IMR-90 (cell line): ENCODE data around the gene SLC19A2. TPM values are rescaled to one million over a fixed set of nuclear protein-coding genes. Genes with fewer than 3 reads are reported as not detected.

ENCODE experiments used
- ATAC-seq: fragments of 200-7000 bp; cut with Tn5 transposase; 2 replicates; pipeline ENCODE4 v1.9.1; 2020; ENCODE audit warnings: low read depth, mild to moderate bottlenecking, moderate library complexity
- BruUV-seq: library from RNA; stranded (reverse); fragments of 400-500 nt; replicated peaks from 2 replicates; lab custom pipeline; 2021; lab: Mats Ljungman, UMichigan
- CTCF ChIA-PET: fragments of 300-600 bp; formaldehyde crosslinking; extraction: SDS; loops from one replicate; lab custom pipeline; 2021; ENCODE audit warnings: antibody characterized with exemption; lab: Yijun Ruan, JAX
- POLR2A ChIA-PET: fragments of 300-600 bp; sonication (Branson Sonifier 250); formaldehyde crosslinking; loops from one replicate; lab custom pipeline; 2022; ENCODE audit warnings: antibody characterized with exemption; ENCODE audit not compliant: unreplicated experiment; lab: Charles Lee
- DNase-seq: peaks from one replicate; pipeline ENCODE4 v3.0.0; 2013
- H2AFZ ChIP-seq: replicated peaks from 2 replicates; pipeline ENCODE3; 2013; ENCODE audit warnings: low read length, mild to moderate bottlenecking; ENCODE audit not compliant: poor library complexity
- H2AK5ac ChIP-seq: 2 replicates; pipeline ENCODE4 v1.6.1; 2013; ENCODE audit warnings: low read depth, low read length, inconsistent platforms
- H2AK9ac ChIP-seq: replicated peaks from 2 replicates; pipeline ENCODE3; 2013; ENCODE audit warnings: mild to moderate bottlenecking, low read depth, low read length, moderate library complexity; ENCODE audit not compliant: poor library complexity
- H2BK120ac ChIP-seq: 2 replicates; pipeline ENCODE4 v1.6.1; 2013; ENCODE audit warnings: low read depth, low read length, inconsistent platforms
- H2BK15ac ChIP-seq: 3 replicates; pipeline ENCODE4 v1.6.1; 2013; ENCODE audit warnings: low read depth, low read length, inconsistent platforms
- H2BK20ac ChIP-seq: 2 replicates; pipeline ENCODE4 v1.6.1; 2013; ENCODE audit warnings: low read depth, mild to moderate bottlenecking, inconsistent platforms, low read length, moderate library complexity
- H2BK5ac ChIP-seq: 2 replicates; pipeline ENCODE4 v1.6.1; 2013; ENCODE audit warnings: mild to moderate bottlenecking, low read depth, low read length, inconsistent platforms; ENCODE audit not compliant: poor library complexity, severe bottlenecking
- H3K14ac ChIP-seq: replicated peaks from 2 replicates; pipeline ENCODE4 v1.6.1; 2013; ENCODE audit warnings: low read depth, low read length, inconsistent platforms
- H3K18ac ChIP-seq: 2 replicates; pipeline ENCODE4 v1.6.1; 2013; ENCODE audit warnings: low read depth, low read length, control low read depth
- H3K23ac ChIP-seq: 2 replicates; pipeline ENCODE4 v1.6.1; 2013; ENCODE audit warnings: low read depth, low read length, inconsistent platforms
- H3K27ac ChIP-seq: 2 replicates; pipeline ENCODE4 v1.5.1; 2013; ENCODE audit warnings: mild to moderate bottlenecking, control low read depth, low read length; ENCODE audit not compliant: insufficient read depth
- H3K27me3 ChIP-seq: 2 replicates; pipeline ENCODE4 v1.6.1; 2013; ENCODE audit warnings: low read length; ENCODE audit not compliant: control insufficient read depth, insufficient read depth
- H3K36me3 ChIP-seq: 2 replicates; pipeline ENCODE4 v1.6.1; 2013; ENCODE audit warnings: low read length, mixed read lengths; ENCODE audit not compliant: control insufficient read depth, insufficient read depth
- H3K4ac ChIP-seq: 2 replicates; pipeline ENCODE4 v1.6.1; 2013; ENCODE audit warnings: low read depth, low read length, inconsistent platforms
- H3K4me1 ChIP-seq: 2 replicates; pipeline ENCODE4 v1.6.1; 2013; ENCODE audit warnings: low read length, mixed read lengths; ENCODE audit not compliant: control insufficient read depth, insufficient read depth
- H3K4me2 ChIP-seq: 2 replicates; pipeline ENCODE4 v1.6.1; 2013; ENCODE audit warnings: low read depth, mild to moderate bottlenecking, control low read depth, low read length, moderate library complexity
- H3K4me3 ChIP-seq: 2 replicates; pipeline ENCODE4 v1.5.1; 2013; ENCODE audit warnings: low read depth, mild to moderate bottlenecking, control low read depth, low read length, moderate library complexity; ENCODE audit not compliant: insufficient read depth
- H3K56ac ChIP-seq: 2 replicates; pipeline ENCODE4 v1.6.1; 2013; ENCODE audit warnings: low read length, inconsistent platforms; ENCODE audit not compliant: insufficient read depth; ENCODE audit errors: extremely low read depth
- H3K79me1 ChIP-seq, 2 experiments: 2 replicates each; pipeline ENCODE4 v1.6.1; 2013; ENCODE audit warnings: low read length in 2 of 2, inconsistent platforms in 1 of 2, low read depth in 1 of 2
- H3K9ac ChIP-seq: 2 replicates; pipeline ENCODE4 v1.6.1; 2013; ENCODE audit warnings: low read depth, low read length, control low read depth
- H3K9me1 ChIP-seq: 2 replicates; pipeline ENCODE4 v1.6.1; 2013; ENCODE audit warnings: low read length, inconsistent platforms; ENCODE audit not compliant: insufficient read depth
- H3K9me3 ChIP-seq: 2 replicates; pipeline ENCODE4 v1.6.1; 2013; ENCODE audit warnings: low read length; ENCODE audit not compliant: control insufficient read depth, insufficient read depth
- H4K20me1 ChIP-seq: 2 replicates; pipeline ENCODE4 v1.6.1; 2013; ENCODE audit warnings: low read length, inconsistent platforms; ENCODE audit not compliant: insufficient read depth
- H4K5ac ChIP-seq: 2 replicates; pipeline ENCODE4 v1.6.1; 2013; ENCODE audit warnings: mild to moderate bottlenecking, low read depth, low read length, control low read depth
- H4K8ac ChIP-seq, 2 experiments: 2 replicates each; pipeline ENCODE4 v1.6.1; 2013; ENCODE audit warnings: low read depth in 2 of 2, low read length in 2 of 2, control low read depth in 1 of 2, inconsistent platforms in 1 of 2
- H4K91ac ChIP-seq: 2 replicates; pipeline ENCODE4 v1.6.1; 2013; ENCODE audit warnings: low read depth, low read length, inconsistent platforms; ENCODE audit not compliant: insufficient read depth
- BHLHE40 ChIP-seq: fragments of 150-350 bp; IDR thresholded peaks from 2 replicates; pipeline ENCODE4 v1.6.1; 2016; ENCODE audit warnings: mild to moderate bottlenecking, low read depth, low read length
- CHD1 ChIP-seq: IDR thresholded peaks from 2 replicates; pipeline ENCODE4 v1.6.1; 2012; ENCODE audit warnings: low read depth, low read length, improper control_type of control experiment
- CTCF ChIP-seq: conservative IDR thresholded peaks from 2 replicates; pipeline ENCODE4 v1.5.1; 2012; ENCODE audit warnings: mild to moderate bottlenecking, low read depth, low read length, improper control_type of control experiment
- ELK1 ChIP-seq: fragments of 150-350 bp; IDR thresholded peaks from 2 replicates; pipeline ENCODE4 v1.6.1; 2016; ENCODE audit warnings: low read depth, mild to moderate bottlenecking, low read length, moderate library complexity, borderline replicate concordance
- FOS ChIP-seq: fragments of 150-350 bp; IDR thresholded peaks from 2 replicates; pipeline ENCODE4 v1.6.1; 2016; ENCODE audit warnings: low read depth, low read length
- MAFK ChIP-seq: IDR thresholded peaks from 2 replicates; pipeline ENCODE4 v1.6.1; 2012; ENCODE audit warnings: low read depth, low read length, improper control_type of control experiment
- MAZ ChIP-seq: IDR thresholded peaks from 2 replicates; pipeline ENCODE4 v1.6.1; 2012; ENCODE audit warnings: low read depth, mild to moderate bottlenecking, low read length, improper control_type of control experiment, moderate library complexity, borderline replicate concordance
- POLR2A ChIP-seq: IDR thresholded peaks from 2 replicates; pipeline ENCODE4 v1.6.1; 2012; ENCODE audit warnings: mild to moderate bottlenecking, low read depth, low read length
- RAD21 ChIP-seq: IDR thresholded peaks from 2 replicates; pipeline ENCODE4 v1.6.1; 2012; ENCODE audit warnings: low read length, improper control_type of control experiment
- RCOR1 ChIP-seq: IDR thresholded peaks from 2 replicates; pipeline ENCODE4 v1.6.1; 2012; ENCODE audit warnings: mild to moderate bottlenecking, low read length, improper control_type of control experiment; ENCODE audit not compliant: insufficient replicate concordance
- WGBS, 2 experiments: methylation state at CpG; one replicate each; pipeline versions ENCODE4 v1.1.5 to v1.1.7; 2013; ENCODE audit warnings: missing lambda C conversion rate in 2 of 2; ENCODE audit not compliant: insufficient read length in 1 of 2; ENCODE audit errors: extremely low coverage in 2 of 2; 5-methylcytosine and 5-hydroxymethylcytosine counted together
- dilution Hi-C: fragments of 300-500 bp; cut with HindIII; formaldehyde crosslinking; loops from one replicate; pipeline ENCODE4 v1.14.3; 2018; ENCODE audit warnings: low sequenced_read_pairs; ENCODE audit not compliant: unreplicated experiment
- in situ Hi-C: fragments of 300-500 bp; cut with MboI; formaldehyde crosslinking; loops from 3 replicates; pipeline ENCODE4 v1.14.3; 2019; ENCODE audit warnings: low sequenced_read_pairs, inconsistent platforms, mixed read lengths
- intact Hi-C: fragments of 100-400 bp; cut with micrococcal nuclease; formaldehyde crosslinking; loops from 2 replicates; pipeline ENCODE4 v1.10.0; 2022
- polyA plus RNA-seq, 3 experiments: library from polyadenylated mRNA; depleted of rRNA; stranded (reverse); fragments of >200 nt; gene quantifications; 2 replicates each; pipeline ENCODE4 v1.2.3, GENCODE V29; 2012; ENCODE audit warnings: low replicate concordance in 1 of 3
- total RNA-seq: library from RNA; depleted of rRNA; stranded (reverse); fragments of >200 nt; gene quantifications from 2 replicates; pipeline ENCODE4 v1.2.3, GENCODE V29; 2012

Gene SLC19A2
- total and polyA plus RNA-seq, 2 of the 4 experiments (the other 2 are of a cell fraction): 3.6 to 5.2 TPM

- TF ChIP-seq POLR2A (no peak), CHD1 (no peak)
Observed at GRCh38 chr1:169475806-169476387, 9.8 kb downstream of the SLC19A2 start (continued).

GRCh38 chr1:169474302-169474995, 11.3 kb downstream of the SLC19A2 start:
- no peak overlapping the region for H3K4me3 ChIP-seq
- H2AK5ac ChIP-seq: no peak overlapping the region
- H3K27me3 ChIP-seq: no peaks in the 10 kb centered on the region
- H2AK9ac ChIP-seq: no peak overlapping the region
- ChIA-PET POLR2A (no interaction called here), CTCF (no interaction called here)
- no peaks in the 10 kb centered on the region for H3K4me1 ChIP-seq
- intact Hi-C loops: no loop called here
- H3K23ac ChIP-seq: no peak overlapping the region
- H3K4me2 ChIP-seq: no peak overlapping the region
- no peaks in the 10 kb centered on the region for H3K9me1 ChIP-seq
- no peak overlapping the region for H3K14ac ChIP-seq
- H3K27ac ChIP-seq: no peak overlapping the region
- H2BK20ac ChIP-seq: no peak overlapping the region
- DNase-seq (no peak), ATAC-seq (no peak)
- H3K9me3 ChIP-seq: no peaks in the 10 kb centered on the region
- no peak overlapping the region for H2BK5ac ChIP-seq
- no peak overlapping the region for H3K4ac ChIP-seq
- H2AFZ ChIP-seq: no peak overlapping the region
- peaks cover 7% of the 10 kb centered on the region for H3K36me3 ChIP-seq
- H3K18ac ChIP-seq: no peak overlapping the region
- H2BK15ac ChIP-seq: no peak overlapping the region
- H4K8ac ChIP-seq: no peak overlapping the region
- no CpG with 5 or more reads among the region's 1 CpG for WGBS, 2 experiments
- H3K56ac ChIP-seq: no peak overlapping the region
- no peak overlapping the region for H4K91ac ChIP-seq
- peaks cover 7 to 9% of the 10 kb centered on the region in 2 experiments; a peak in 3 of 4 replicates for H3K79me1 ChIP-seq
- no peak overlapping the region for H2BK120ac ChIP-seq
- H4K20me1 ChIP-seq: no peaks in the 10 kb centered on the region
- TF ChIP-seq POLR2A (no peak), FOS (no peak), MAFK (no peak), RAD21 (no peak), CHD1 (no peak), RCOR1 (no peak), CTCF (no peak), BHLHE40 (no peak), ELK1 (no peak), MAZ (no peak)
- in situ Hi-C loops: no loop called here
- dilution Hi-C loops: no loop called here
- no peak overlapping the region for H4K5ac ChIP-seq
- H3K9ac ChIP-seq: no peak overlapping the region
- BruUV-seq: no TSS peak
